Lung microvascular endothelial cell (primary cell): ENCODE results near the gene CPA3. TPM values are rescaled to one million over a fixed set of nuclear protein-coding genes. Genes with fewer than 3 reads are reported as not detected.

ENCODE experiments used
- DNase-seq, 2 donors: peaks; one replicate each; pipeline versions ENCODE4 v3.0.0 to v3.0.0-alpha.2; 2010; ENCODE audit warnings: low read depth in 2 of 2
- total RNA-seq: library from RNA; depleted of rRNA; stranded (reverse); fragments of >200 nt; gene quantifications from 2 replicates; pipeline ENCODE4 v1.2.1, GENCODE V29; 2014

The CPA3 gene
- under 0.01 TPM in 1 of 2 replicates, not detected in the other for total RNA-seq

DNA sequence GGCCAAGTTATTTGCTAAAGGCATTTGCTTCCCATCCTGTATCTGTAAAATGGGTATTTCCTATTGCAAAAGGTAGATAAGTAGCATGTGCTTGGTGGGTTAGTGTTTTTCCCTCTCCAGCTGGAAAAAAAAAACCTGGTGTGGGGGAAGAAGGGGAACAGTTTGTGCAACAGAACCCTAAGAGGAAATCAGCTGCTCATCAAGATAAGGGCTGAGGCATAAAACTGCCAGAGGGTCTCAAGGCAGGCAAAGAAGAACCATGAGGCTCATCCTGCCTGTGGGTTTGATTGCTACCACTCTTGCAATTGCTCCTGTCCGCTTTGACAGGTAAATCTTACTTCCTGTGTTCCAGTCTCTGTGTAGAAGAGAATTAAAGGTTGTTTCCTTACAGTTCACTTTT, at the start of gene CPA3:
TSS of gene CPA3 (plus strand) at position 248 of the 400 bp plus-strand sequence. CDS start at position 260, 12 bp downstream.
- DNase-seq: no peak

- no peak for DNase-seq
These were observed 49.6 kb upstream of the CPA3 start for GRCh38 chr3:148815316-148816110.

- no peak for DNase-seq
These were observed 48.7 kb upstream of the CPA3 start for GRCh38 chr3:148816427-148816826.

DNA sequence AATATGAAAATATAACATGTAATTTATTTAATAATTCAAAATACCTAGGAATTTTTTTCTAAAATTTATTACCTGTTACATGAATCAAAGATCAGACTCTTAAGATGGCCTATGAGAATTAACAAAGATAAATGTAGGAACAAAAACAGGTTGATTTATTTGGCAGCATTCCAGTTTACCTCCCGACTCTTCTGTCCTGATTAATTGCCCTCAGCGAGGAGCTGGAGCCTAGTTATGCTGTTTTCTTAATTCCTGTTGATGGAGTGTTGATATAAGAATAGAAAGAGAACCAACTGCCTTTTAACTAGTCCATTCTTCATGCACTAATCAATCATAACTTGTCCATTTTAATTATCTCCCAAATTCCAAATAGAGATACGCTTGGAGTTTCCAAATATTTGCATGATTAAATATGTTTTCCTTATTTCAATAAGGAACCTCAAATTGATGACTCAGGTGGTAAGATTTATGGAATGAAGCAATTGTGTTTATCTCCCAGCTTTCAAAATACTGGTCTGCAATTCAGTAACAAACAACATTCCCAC, 48.0 kb upstream of the CPA3 start:
- DNase-seq: no peak

- no peak for DNase-seq
These were observed 44.5 kb upstream of the CPA3 start for GRCh38 chr3:148820361-148821245.

GRCh38 chr3:148823026-148823425, 42.1 kb upstream of the CPA3 start:
- no peak for DNase-seq

DNA sequence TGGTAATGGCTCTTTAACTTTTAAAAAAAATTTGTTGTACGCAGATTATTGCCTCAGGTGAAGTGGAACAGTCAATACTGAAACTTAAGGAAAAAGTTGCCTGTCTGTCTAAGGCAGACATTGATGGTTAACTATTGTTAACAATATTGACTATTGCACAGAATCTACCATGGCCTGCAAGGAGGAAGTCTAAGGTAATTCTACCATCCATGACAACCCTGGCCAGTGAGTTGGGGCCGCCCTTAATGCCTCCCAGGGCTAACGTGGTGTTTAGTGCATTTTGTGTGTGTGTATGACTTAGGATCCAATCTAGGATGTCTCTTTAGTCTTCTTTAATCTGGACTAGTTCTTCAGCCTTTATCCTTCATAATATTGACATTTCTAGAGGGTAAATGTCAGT, 39.6 kb upstream of the CPA3 start:
- no peak for DNase-seq

- DNase-seq: no peak
These were observed 37.5 kb upstream of the CPA3 start, which contains the start of gene CPB1 for GRCh38 chr3:148827585-148827984. Gene CPB1 (plus strand): TSS chr3:148827811. CDS start chr3:148827824, 13 bp downstream.

GRCh38 chr3:148828136-148828690, 36.9 kb upstream of the CPA3 start:
- no peak for DNase-seq

DNA sequence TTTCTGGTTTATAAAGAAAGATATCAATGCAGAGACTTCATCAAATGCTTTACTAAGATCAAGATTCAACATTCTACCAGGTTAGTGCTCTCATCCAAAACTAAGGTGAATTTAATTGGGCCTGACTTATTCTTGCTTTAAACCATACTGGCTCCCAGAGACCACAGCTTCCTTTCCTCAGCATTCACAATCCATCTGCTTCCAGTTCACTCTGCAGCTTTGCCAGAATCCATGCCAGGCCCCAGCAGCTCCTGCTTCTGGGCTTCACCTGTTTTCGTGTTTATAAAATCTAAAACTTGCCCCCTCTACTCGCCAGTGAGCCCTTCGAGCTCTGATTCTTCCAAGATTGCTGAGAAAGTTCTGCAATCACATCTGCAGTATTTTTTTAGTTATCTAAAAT, 35.2 kb upstream of the CPA3 start:
- no peak for DNase-seq

DNA sequence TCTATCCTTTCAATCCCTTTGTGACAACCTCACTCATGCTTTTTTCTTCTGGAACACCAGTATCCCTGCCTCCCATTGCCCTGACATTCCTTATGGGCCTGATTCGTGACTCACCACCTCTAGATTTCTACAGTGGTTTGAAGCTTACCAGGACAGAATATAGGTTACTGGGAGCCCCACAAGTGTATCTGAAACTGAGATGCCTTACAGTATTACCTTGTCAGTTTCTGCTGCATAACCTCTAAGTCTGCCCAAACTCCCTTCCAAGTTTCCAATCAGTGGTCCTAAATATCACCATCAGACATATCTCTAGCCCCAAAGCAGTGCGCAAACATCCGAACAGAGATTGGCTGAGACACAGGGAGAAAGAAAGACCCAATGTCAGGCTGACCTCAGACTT, 31.9 kb upstream of the CPA3 start:
- no peak for DNase-seq

GRCh38 chr3:148839805-148840204, 25.3 kb upstream of the CPA3 start:
- no peak for DNase-seq

- DNase-seq: no peak
These were observed 24.6 kb upstream of the CPA3 start for GRCh38 chr3:148840451-148840850.

GRCh38 chr3:148845756-148846395, 19.2 kb upstream of the CPA3 start:
- peak in 1 of 2 donors; percentile 14 for DNase-seq

GRCh38 chr3:148847351-148847750, 17.7 kb upstream of the CPA3 start:
- DNase-seq: no peak

GRCh38 chr3:148848410-148848809, 16.7 kb upstream of the CPA3 start:
- no peak for DNase-seq

DNA sequence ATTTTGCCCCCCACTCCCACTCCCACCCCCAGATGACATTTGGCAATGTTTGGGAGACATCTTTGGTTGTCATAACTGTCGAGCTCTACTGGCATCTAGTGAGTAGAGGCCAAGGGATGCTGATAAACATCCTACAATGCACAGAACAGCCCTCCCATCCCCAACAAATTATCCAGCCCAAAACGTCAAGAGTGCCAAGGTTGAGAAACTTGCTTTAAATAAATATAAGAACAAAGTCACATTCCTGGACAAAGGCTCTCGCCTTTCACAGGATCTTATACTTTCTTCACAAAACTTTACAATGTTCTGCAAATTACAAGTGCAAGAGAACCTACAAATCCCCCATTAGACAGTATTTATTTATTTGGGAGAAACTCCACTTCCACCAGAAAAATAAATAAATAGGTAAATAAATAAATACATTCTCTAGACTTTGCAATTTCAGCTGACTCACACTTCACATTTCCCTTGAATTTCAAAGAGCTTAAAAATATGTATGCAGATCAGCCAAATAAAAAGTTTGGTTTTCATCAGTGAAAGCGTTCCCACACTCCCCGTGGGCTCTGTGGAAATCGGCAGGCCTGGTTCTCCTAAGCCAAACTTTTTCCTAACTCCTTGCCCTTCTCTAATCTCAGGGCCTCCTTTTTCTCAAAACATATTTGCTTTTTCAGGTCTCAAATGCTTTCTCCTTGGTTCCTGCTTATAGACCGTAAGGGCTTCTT, 12.7 kb upstream of the CPA3 start:
- DNase-seq: no peak

DNA sequence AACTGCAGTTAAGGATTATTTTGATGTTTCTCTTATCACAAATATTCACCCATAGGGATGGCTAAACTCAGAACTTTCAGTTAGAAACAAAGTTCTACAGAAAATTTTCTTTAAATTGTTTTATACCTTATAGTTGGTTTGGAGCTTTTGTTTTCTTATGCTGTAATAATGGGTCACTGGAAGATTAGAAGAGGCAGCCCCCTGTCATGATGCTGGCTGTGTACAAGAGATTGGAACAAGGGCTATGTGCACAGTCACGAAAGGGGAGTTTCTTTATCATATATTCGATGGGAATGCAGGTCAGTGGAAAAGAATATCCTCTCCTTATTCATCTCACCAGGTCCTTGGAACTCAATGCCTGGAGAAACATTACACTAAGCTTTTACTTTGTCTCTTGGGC, 12.0 kb upstream of the CPA3 start:
- no peak for DNase-seq

GRCh38 chr3:148854061-148854460, 11.0 kb upstream of the CPA3 start:
- no peak for DNase-seq

DNA sequence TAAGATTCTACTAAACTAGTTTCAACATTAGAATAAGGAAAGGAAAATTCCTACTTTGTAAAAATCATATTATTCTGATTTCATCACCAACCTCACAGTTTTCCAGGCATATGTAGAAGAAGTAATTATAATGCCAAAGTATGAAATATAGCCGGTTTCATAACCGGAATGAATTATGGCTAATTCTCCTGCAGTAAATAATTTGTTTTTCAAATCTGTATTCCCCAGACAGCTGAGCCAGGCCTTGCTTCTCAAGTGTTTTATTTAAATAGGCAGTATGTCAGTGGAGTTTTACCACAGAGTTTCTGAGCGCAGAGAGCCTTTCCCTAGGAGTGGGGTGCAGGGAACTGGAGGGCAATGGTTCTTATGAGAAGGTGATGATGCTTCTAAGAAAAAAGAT, 8.7 kb upstream of the CPA3 start:
- no peak for DNase-seq

DNA sequence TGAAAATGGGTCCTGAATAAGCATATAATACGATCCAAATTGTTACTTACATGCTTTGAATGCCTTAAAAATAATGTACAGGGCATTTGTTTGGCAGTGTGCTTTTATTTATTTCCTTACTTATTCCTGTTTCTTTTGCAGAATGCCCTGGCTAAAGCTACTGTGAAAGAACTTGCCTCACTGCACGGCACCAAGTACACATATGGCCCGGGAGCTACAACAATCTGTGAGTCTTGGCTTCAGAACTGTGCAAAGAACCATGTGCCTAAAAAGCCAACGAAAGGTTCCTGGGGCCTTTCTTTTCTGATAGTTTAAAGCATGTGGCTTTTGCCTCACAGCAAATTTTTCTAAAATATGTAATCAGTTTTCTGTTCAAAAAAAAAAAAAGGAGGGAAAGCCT, 7.8 kb upstream of the CPA3 start:
- DNase-seq: no peak
